MM.1S (cell line): ENCODE data around the gene COBLL1.
"Not testable (repeated sequence)": the region's sequence is repeated elsewhere in the genome, so short reads cannot be mapped to it uniquely, and the experiment has no call there.

Experiments used
- DNase-seq: peaks from one replicate; pipeline ENCODE4 v3.0.0-alpha.2; 2015
- H2AFZ ChIP-seq: fragments of 300-600 bp; sonication (generic); 2 replicates; pipeline ENCODE4 v1.6.0; 2016; ENCODE audit warnings: antibody characterized with exemption, low read length
- H3F3A ChIP-seq: fragments of 300-600 bp; sonication (generic); 2 replicates; pipeline ENCODE4 v1.6.1; 2016; ENCODE audit warnings: mild to moderate bottlenecking, antibody characterized with exemption, low read length, moderate library complexity, mixed read lengths; ENCODE audit not compliant: insufficient read depth
- H3K27ac ChIP-seq: fragments of 300-600 bp; sonication (generic); 2 replicates; pipeline ENCODE4 v1.5.1; 2016; ENCODE audit warnings: mild to moderate bottlenecking, low read length
- H3K27me3 ChIP-seq: fragments of 300-600 bp; sonication (generic); replicated peaks from 2 replicates; pipeline ENCODE4 v1.6.0; 2016; ENCODE audit warnings: low read length; ENCODE audit not compliant: insufficient read depth
- H3K36me3 ChIP-seq: fragments of 300-600 bp; sonication (generic); replicated peaks from 2 replicates; pipeline ENCODE4 v1.6.1; 2016; ENCODE audit warnings: mild to moderate bottlenecking, low read length, mixed read lengths; ENCODE audit not compliant: insufficient read depth
- H3K4me1 ChIP-seq: fragments of 300-600 bp; sonication (generic); 2 replicates; pipeline ENCODE4 v1.6.1; 2016; ENCODE audit warnings: low read length, mixed read lengths
- H3K4me2 ChIP-seq: fragments of 300-600 bp; sonication (generic); 2 replicates; pipeline ENCODE4 v1.6.0; 2016; ENCODE audit warnings: low read depth, low read length
- H3K4me3 ChIP-seq: fragments of 300-600 bp; sonication (generic); 2 replicates; pipeline ENCODE4 v1.5.1; 2016; ENCODE audit warnings: low read length, mixed read lengths
- H3K79me2 ChIP-seq: fragments of 300-600 bp; sonication (generic); 2 replicates; pipeline ENCODE4 v1.6.1; 2016; ENCODE audit warnings: mixed run types, low read length, mixed read lengths
- H3K9ac ChIP-seq: fragments of 300-600 bp; sonication (generic); 2 replicates; pipeline ENCODE4 v1.6.1; 2016; ENCODE audit warnings: low read length, mixed read lengths
- H3K9me2 ChIP-seq: fragments of 300-600 bp; sonication (generic); replicated peaks from 2 replicates; pipeline ENCODE4 v1.6.1; 2016; ENCODE audit warnings: mild to moderate bottlenecking, low read length, mixed read lengths; ENCODE audit not compliant: insufficient read depth
- H3K9me3 ChIP-seq: fragments of 300-600 bp; sonication (generic); replicated peaks from 2 replicates; pipeline ENCODE4 v1.6.1; 2016; ENCODE audit warnings: mild to moderate bottlenecking, low read length, mixed read lengths; ENCODE audit not compliant: insufficient read depth
- H4K20me1 ChIP-seq: fragments of 300-600 bp; sonication (generic); 2 replicates; pipeline ENCODE4 v1.6.1; 2016; ENCODE audit warnings: mild to moderate bottlenecking, low read length, moderate library complexity, mixed read lengths; ENCODE audit not compliant: insufficient read depth
- CTCF ChIP-seq: fragments of 300-600 bp; sonication (generic); IDR thresholded peaks from 2 replicates; pipeline ENCODE4 v1.5.1; 2016; ENCODE audit warnings: antibody characterized with exemption, low read length, mixed read lengths
- EZH2 ChIP-seq: fragments of 300-600 bp; sonication (generic); optimal IDR thresholded peaks from 2 replicates; pipeline ENCODE3; 2017; ENCODE audit warnings: low read depth, mild to moderate bottlenecking, antibody characterized with exemption, low read length, mixed read lengths
- EZH2phosphoT487 ChIP-seq: fragments of 300-600 bp; sonication (generic); IDR thresholded peaks from 2 replicates; pipeline ENCODE4 v1.6.1; 2018; ENCODE audit warnings: antibody characterized with exemption, low read length

COBLL1 gene

GRCh38 chr2:164869420-164869772, 27.8 kb upstream of the COBLL1 start:
- H3K9ac ChIP-seq, result 0 out of 2 replicates have a peak overlapping the region, but pooled peaks have one; percentile 31
- TF ChIP-seq CTCF, result no peak
- TF ChIP-seq EZH2, result no peak
- no peak for TF ChIP-seq EZH2phosphoT487
- no peaks in the 10 kb centered on the region for H3K9me3 ChIP-seq
- H3K4me2 ChIP-seq, result peak overlapping the region; percentile 73
- H3K79me2 ChIP-seq, result no peaks in the 10 kb centered on the region
- H3K4me1 ChIP-seq, result peaks cover 40% of the 10 kb centered on the region
- no peaks in the 10 kb centered on the region for H3K27me3 ChIP-seq
- H2AFZ ChIP-seq, result no peak overlapping the region
- H3K9me2 ChIP-seq, result no peaks in the 10 kb centered on the region; the same call in 1 of the 2 replicates
- H3F3A ChIP-seq, result peaks cover 18% of the 10 kb centered on the region
- peak overlapping the region; percentile 51; the same call in 1 of the 2 replicates for H3K27ac ChIP-seq
- no peaks in the 10 kb centered on the region for H3K36me3 ChIP-seq
- H4K20me1 ChIP-seq, result no peaks in the 10 kb centered on the region
- no peak for DNase-seq
- 0 out of 2 replicates have a peak overlapping the region, but pooled peaks have one; percentile 29 for H3K4me3 ChIP-seq

GRCh38 chr2:164868563-164869419, 27.2 kb upstream of the COBLL1 start:
- Histone ChIP-seq H3K36me3 (no peaks in the 10 kb centered on the region), H4K20me1 (no peaks in the 10 kb centered on the region), H3K9ac (peak overlapping the region; percentile 31; the same call in 1 of the 2 replicates), H3K9me3 (no peaks in the 10 kb centered on the region), H3F3A (peaks cover 18% of the 10 kb centered on the region), H3K4me3 (peak overlapping the region; percentile 29; the same call in 1 of the 2 replicates), H3K79me2 (no peaks in the 10 kb centered on the region), H3K9me2 (no peaks in the 10 kb centered on the region; the same call in 1 of the 2 replicates), H3K27me3 (no peaks in the 10 kb centered on the region), H3K4me2 (peak overlapping the region; percentile 73), H2AFZ (no peak overlapping the region), H3K27ac (peak overlapping the region; percentile 51; the same call in 1 of the 2 replicates), H3K4me1 (peaks cover 40% of the 10 kb centered on the region)
- no peak for TF ChIP-seq EZH2
- no peak for TF ChIP-seq CTCF
- no peak for TF ChIP-seq EZH2phosphoT487
- peak; percentile 53 for DNase-seq

- Histone ChIP-seq H3K27me3 (no peaks in the 10 kb centered on the region), H3K27ac (peak overlapping the region; percentile 51; the same call in 1 of the 2 replicates), H4K20me1 (no peaks in the 10 kb centered on the region), H3F3A (peaks cover 18% of the 10 kb centered on the region), H3K9me3 (no peaks in the 10 kb centered on the region), H3K9me2 (no peaks in the 10 kb centered on the region; the same call in 1 of the 2 replicates), H3K4me1 (peaks cover 40% of the 10 kb centered on the region), H3K4me2 (peak overlapping the region; percentile 73), H3K79me2 (no peaks in the 10 kb centered on the region), H2AFZ (no peak overlapping the region), H3K36me3 (no peaks in the 10 kb centered on the region), H3K9ac (no peak overlapping the region), H3K4me3 (no peak overlapping the region)
- DNase-seq, result no peak
- TF ChIP-seq EZH2phosphoT487 (no peak), EZH2 (no peak), CTCF (no peak)
These were observed 26.3 kb upstream of the COBLL1 start for GRCh38 chr2:164867779-164868397.

DNA sequence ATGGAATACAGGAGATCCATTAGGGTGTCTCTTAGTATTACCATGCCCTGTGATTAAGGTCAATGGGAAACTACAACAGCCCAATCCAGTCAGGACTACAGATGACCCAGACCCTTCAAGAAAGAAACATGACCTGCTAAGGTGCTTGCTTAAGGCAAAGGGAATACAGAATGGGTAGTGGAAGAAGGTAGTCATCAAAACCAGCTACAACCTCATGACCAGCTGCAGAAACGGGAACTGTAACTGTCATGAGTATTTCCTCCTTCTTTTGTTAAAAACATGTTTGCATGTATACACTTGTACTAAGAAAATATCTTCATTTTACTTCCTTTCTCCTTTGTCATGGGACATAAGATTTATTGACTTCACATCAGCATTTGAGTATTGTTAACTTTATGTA, 24.8 kb upstream of the COBLL1 start:
- not testable (repeated sequence) for H3K36me3 ChIP-seq, H3K4me3 ChIP-seq, H2AFZ ChIP-seq, H3K27me3 ChIP-seq, H3K79me2 ChIP-seq, H3K9me2 ChIP-seq, H3K9ac ChIP-seq, H3K9me3 ChIP-seq, H4K20me1 ChIP-seq
- DNase-seq, result peak; percentile 41
- peak overlapping the region; percentile 32; the same call in 1 of the 2 replicates for H3K27ac ChIP-seq
- peaks cover 40% of the 10 kb centered on the region for H3K4me1 ChIP-seq
- peaks cover 18% of the 10 kb centered on the region for H3F3A ChIP-seq
- peak overlapping the region; percentile 7; the same call in 1 of the 2 replicates for H3K4me2 ChIP-seq
